HCT116 (cell line): ENCODE results near the gene NAPB. TPM values are rescaled to one million over a fixed set of nuclear protein-coding genes. Genes with fewer than 3 reads are reported as not detected.

Experiments used
- ATAC-seq: fragments of 200-7000 bp; cut with Tn5 transposase; 2 replicates; pipeline ENCODE4 v1.9.1; 2020; ENCODE audit warnings: mild to moderate bottlenecking, moderate library complexity
- BruUV-seq: library from RNA; stranded (reverse); fragments of 400-500 nt; replicated peaks from 2 replicates; lab custom pipeline; 2021; lab: Mats Ljungman, UMichigan
- CTCF ChIA-PET: fragments of 300-600 bp; sonication (Branson Sonifier 250); formaldehyde crosslinking; loops from one replicate; lab custom pipeline; 2021; ENCODE audit warnings: antibody characterized with exemption; lab: Charles Lee
- POLR2A ChIA-PET: fragments of 300-600, 350-600 bp; sonication (Branson Sonifier 250); formaldehyde crosslinking; loops from one replicate; lab custom pipeline; 2021; ENCODE audit warnings: antibody characterized with exemption; lab: Charles Lee
- RAD21 ChIA-PET, 2 experiments: fragments of 300-600 bp; sonication (Branson Sonifier 250); formaldehyde crosslinking; loops; one replicate each; lab custom pipeline; 2023; ENCODE audit warnings: low total read pairs in 2 of 2; ENCODE audit not compliant: uncharacterized antibody in 2 of 2, unreplicated experiment in 2 of 2, low non-redundant PET in 1 of 2; lab: Charles Lee
- DNase-seq: peaks from one replicate; pipeline ENCODE4 v3.0.0-alpha.2; 2010; ENCODE audit warnings: low read depth, low spot score
- H2AFZ ChIP-seq: fragments of 200-600 bp; shearing (Covaris generic), sonication (generic); 2 replicates; pipeline ENCODE4 v1.6.1; 2017; ENCODE audit warnings: low read depth, mixed run types, mixed read lengths, antibody characterized with exemption, low read length; ENCODE audit not compliant: poor library complexity, severe bottlenecking
- H3K27ac ChIP-seq: 2 replicates; pipeline ENCODE4 v1.5.1; 2012; ENCODE audit warnings: low read depth, low read length
- H3K27me3 ChIP-seq: fragments of 200-600 bp; sonication (generic); 2 replicates; pipeline ENCODE4 v1.6.1; 2016; ENCODE audit warnings: mixed run types, low read length, mixed read lengths; ENCODE audit not compliant: insufficient read depth
- H3K36me3 ChIP-seq, 2 experiments: fragments of 200-500 bp in 1 of 2; fragments of 200-600 bp in 1 of 2; sonication (Bioruptor generic) in 1 of 2; sonication (generic) in 1 of 2; 2 replicates each; pipeline versions ENCODE4 v1.5.1 to v1.6.1; 2014 to 2016; ENCODE audit warnings: low read length in 2 of 2, inconsistent platforms in 1 of 2, mixed read lengths in 1 of 2, mixed run types in 1 of 2; ENCODE audit not compliant: insufficient read depth in 2 of 2, control insufficient read depth in 1 of 2
- H3K4me1 ChIP-seq, 2 experiments: fragments of 200-600 bp in 1 of 2; sonication (generic) in 1 of 2; 2 replicates each; pipeline versions ENCODE4 v1.5.1 to v1.6.1; 2012 to 2017; ENCODE audit warnings: low read length in 2 of 2, inconsistent platforms in 1 of 2, mild to moderate bottlenecking in 1 of 2, mixed read lengths in 1 of 2, mixed run types in 1 of 2, moderate library complexity in 1 of 2; ENCODE audit not compliant: insufficient read depth in 2 of 2, control insufficient read depth in 1 of 2
- H3K4me2 ChIP-seq: fragments of 200-600 bp; sonication (generic); 2 replicates; pipeline ENCODE4 v1.6.1; 2017; ENCODE audit warnings: mixed run types, low read length, mixed read lengths
- H3K4me3 ChIP-seq, 2 experiments: fragments of 200-600 bp in 1 of 2; sonication (generic) in 1 of 2; replicated peaks in 1 of 2; 2 replicates each; pipeline ENCODE4 v1.5.1; 2011 to 2016; ENCODE audit warnings: low read length in 2 of 2, control low read depth in 1 of 2, low read depth in 1 of 2, mild to moderate bottlenecking in 1 of 2, mixed read lengths in 1 of 2, mixed run types in 1 of 2
- H3K79me2 ChIP-seq: fragments of 200-600 bp; sonication (generic); 2 replicates; pipeline ENCODE4 v1.6.1; 2017; ENCODE audit warnings: mild to moderate bottlenecking, mixed run types, low read length, moderate library complexity, mixed read lengths; ENCODE audit not compliant: insufficient read depth
- H3K9ac ChIP-seq: fragments of 200-600 bp; sonication (generic); 2 replicates; pipeline ENCODE4 v1.6.1; 2016; ENCODE audit warnings: low read length, mixed read lengths
- H3K9me2 ChIP-seq: fragments of 200-600 bp; sonication (generic), shearing (Covaris generic); 2 replicates; pipeline ENCODE4 v1.6.1; 2017; ENCODE audit warnings: mixed run types, mild to moderate bottlenecking, moderate library complexity; ENCODE audit not compliant: insufficient read depth
- H3K9me3 ChIP-seq, 2 experiments: fragments of 200-500 bp in 1 of 2; fragments of 200-600 bp in 1 of 2; sonication (Bioruptor generic) in 1 of 2; sonication (generic) in 1 of 2; 2 replicates each; pipeline ENCODE4 v1.6.1; 2014 to 2017; ENCODE audit warnings: low read length in 2 of 2, mixed read lengths in 2 of 2, inconsistent platforms in 1 of 2, low read depth in 1 of 2, mild to moderate bottlenecking in 1 of 2, mixed run types in 1 of 2, moderate library complexity in 1 of 2; ENCODE audit not compliant: control insufficient read depth in 1 of 2, insufficient read depth in 1 of 2
- H4K20me1 ChIP-seq: fragments of 200-600 bp; sonication (generic), shearing (Covaris generic); 2 replicates; pipeline ENCODE4 v1.6.1; 2017; ENCODE audit warnings: mixed run types, mild to moderate bottlenecking, moderate library complexity; ENCODE audit not compliant: insufficient read depth
- ATF3 ChIP-seq: IDR thresholded peaks from 2 replicates; pipeline ENCODE4 v1.6.1; 2012
- CBX3 ChIP-seq: IDR thresholded peaks from 2 replicates; pipeline ENCODE4 v1.6.1; 2012; ENCODE audit warnings: low read depth
- CEBPB ChIP-seq: IDR thresholded peaks from 2 replicates; pipeline ENCODE4 v1.6.1; 2012; ENCODE audit warnings: low read depth
- ELF1 ChIP-seq: IDR thresholded peaks from 2 replicates; pipeline ENCODE4 v1.6.1; 2012; ENCODE audit warnings: low read depth, borderline replicate concordance
- EZH2 ChIP-seq: fragments of 200-600 bp; sonication (generic); IDR thresholded peaks from 2 replicates; pipeline ENCODE4 v1.6.1; 2017; ENCODE audit warnings: antibody characterized with exemption, mixed run types
- EZH2phosphoT487 ChIP-seq: fragments of 200-600 bp; IDR thresholded peaks from 2 replicates; pipeline ENCODE4 v1.6.1; 2018; ENCODE audit warnings: antibody characterized with exemption, borderline replicate concordance
- FOSL1 ChIP-seq: IDR thresholded peaks from 2 replicates; pipeline ENCODE4 v1.6.1; 2012; ENCODE audit warnings: low read depth
- JUND ChIP-seq: IDR thresholded peaks from 2 replicates; pipeline ENCODE4 v1.6.1; 2012
- POLR2A ChIP-seq: IDR thresholded peaks from 2 replicates; pipeline ENCODE4 v1.7.0; 2011; ENCODE audit warnings: borderline replicate concordance; ENCODE audit not compliant: insufficient read depth, insufficient read length; ENCODE audit errors: extremely low read depth
- RAD21 ChIP-seq: IDR thresholded peaks from 2 replicates; pipeline ENCODE4 v1.6.1; 2012; ENCODE audit warnings: low read depth, mild to moderate bottlenecking
- REST ChIP-seq: IDR thresholded peaks from 2 replicates; pipeline ENCODE4 v1.6.1; 2012; ENCODE audit warnings: low read depth
- SIN3A ChIP-seq: IDR thresholded peaks from 2 replicates; pipeline ENCODE4 v1.6.1; 2012; ENCODE audit warnings: low read depth
- SP1 ChIP-seq: IDR thresholded peaks from 2 replicates; pipeline ENCODE4 v1.6.1; 2012; ENCODE audit warnings: low read depth
- SRF ChIP-seq: IDR thresholded peaks from 2 replicates; pipeline ENCODE4 v1.6.1; 2012; ENCODE audit warnings: low read depth
- TCF7L2 ChIP-seq: IDR thresholded peaks from 2 replicates; pipeline ENCODE4 v1.7.0; 2011; ENCODE audit warnings: borderline replicate concordance, inconsistent platforms; ENCODE audit not compliant: insufficient read depth, insufficient read length; ENCODE audit errors: extremely low read depth
- YY1 ChIP-seq: IDR thresholded peaks from 2 replicates; pipeline ENCODE4 v1.6.1; 2011; ENCODE audit warnings: low read length, low read depth, moderate library complexity, mild to moderate bottlenecking; ENCODE audit not compliant: insufficient replicate concordance; ENCODE audit errors: extremely low read depth
- ZFX ChIP-seq: fragments of 450-650 bp; IDR thresholded peaks from 2 replicates; pipeline ENCODE4 v1.6.1; 2017
- ZNF274 ChIP-seq: fragments of 200-500 bp; sonication (Bioruptor generic); IDR thresholded peaks from 2 replicates; pipeline ENCODE4 v1.6.1; 2014; ENCODE audit warnings: mild to moderate bottlenecking, low read depth, low read length, inconsistent platforms
- intact Hi-C: fragments of 100-400 bp; cut with micrococcal nuclease; formaldehyde crosslinking; loops from 2 replicates; pipeline ENCODE4 v1.10.0; 2022
- total RNA-seq: library from RNA; stranded (reverse); gene quantifications from one replicate; pipeline ENCODE4 v1.2.1, GENCODE V29; 2021; ENCODE audit not compliant: unreplicated experiment

The NAPB gene
- total RNA-seq, 1 experiment from 2014 or later = 7.9 TPM

- ChIA-PET POLR2A (no interaction called here), RAD21 (no interaction called here)
These were observed 6.6 kb downstream of the NAPB start for GRCh38 chr20:23414526-23415188.

GRCh38 chr20:23413862-23414422 is 7.3 kb downstream of the NAPB start:
- H4K20me1 ChIP-seq = no peaks in the 10 kb centered on the region
- RAD21 ChIA-PET = no interaction called here
- no peaks in the 10 kb centered on the region for H3K9me3 ChIP-seq
- H2AFZ ChIP-seq = no peak overlapping the region
- H3K9ac ChIP-seq = no peak overlapping the region
- H3K4me2 ChIP-seq = no peak overlapping the region
- no peaks in the 10 kb centered on the region for H3K27me3 ChIP-seq
- H3K4me1 ChIP-seq = no peaks in the 10 kb centered on the region
- CTCF ChIA-PET = no interaction called here
- DNase-seq (no peak), ATAC-seq (no peak)
- POLR2A ChIA-PET = no interaction called here
- H3K4me3 ChIP-seq = no peak overlapping the region
- no peak overlapping the region for H3K27ac ChIP-seq
- no peaks in the 10 kb centered on the region for H3K9me2 ChIP-seq
- H3K36me3 ChIP-seq = no peaks in the 10 kb centered on the region; a peak in 1 of 4 replicates
- intact Hi-C loops = loop anchor here (10.0 kb wide), 1 partner anchor 49 kb away; the partner anchor contains the start of gene GZF1
- H3K79me2 ChIP-seq = peaks cover 94% of the 10 kb centered on the region
- BruUV-seq = no TSS peak
- no peak for TF ChIP-seq ZNF274
- no peak for TF ChIP-seq CBX3
- no peak for TF ChIP-seq SP1
- TF ChIP-seq POLR2A = no peak
- TF ChIP-seq TCF7L2 = no peak
- TF ChIP-seq YY1 = no peak
- no peak for TF ChIP-seq REST
- no peak for TF ChIP-seq SIN3A
- TF ChIP-seq CEBPB = no peak
- TF ChIP-seq EZH2phosphoT487 = no peak
- TF ChIP-seq EZH2 = no peak
- no peak for TF ChIP-seq ELF1
- no peak for TF ChIP-seq JUND
- TF ChIP-seq FOSL1 = no peak
- TF ChIP-seq ATF3 = no peak
- no peak for TF ChIP-seq ZFX
- no peak for TF ChIP-seq SRF

More at GRCh38 chr20:23414526-23415188, 6.6 kb downstream of the NAPB start:
- Histone ChIP-seq H3K9me3 (no peaks in the 10 kb centered on the region), H3K79me2 (peaks cover 94% of the 10 kb centered on the region), H3K36me3 (no peaks in the 10 kb centered on the region; a peak in 1 of 4 replicates), H3K27me3 (no peaks in the 10 kb centered on the region), H3K4me2 (no peak overlapping the region), H3K9me2 (no peaks in the 10 kb centered on the region), H3K27ac (no peak overlapping the region), H4K20me1 (no peaks in the 10 kb centered on the region), H3K4me3 (no peak overlapping the region), H3K9ac (no peak overlapping the region), H3K4me1 (peaks cover 0 to under 1% of the 10 kb centered on the region in 2 experiments; a peak in 2 of 4 replicates), H2AFZ (no peak overlapping the region)
- BruUV-seq = no TSS peak
- no peak for ATAC-seq
- intact Hi-C loops = loop anchor here (10.0 kb wide), 1 partner anchor 50 kb away; the partner anchor contains the start of gene GZF1
- CTCF ChIA-PET = interaction anchor here (1.2 kb wide), 1 partner anchor 9 kb away, joined by 3 read pairs; no protein-coding TSS in a partner anchor
- no peak for DNase-seq
- TF ChIP-seq RAD21 = no peak
